Measurements from ENCODE around the gene OPCML. TPM values are rescaled to one million over a fixed set of nuclear protein-coding genes. Genes with fewer than 3 reads are reported as not detected.

Gene OPCML
- total RNA-seq, 2 experiments from 2014 or later, result not detected

- DNase-seq (no peak), ATAC-seq (ENCODE audit: low read depth) (no peak)
- Mint-ChIP-seq H3K4me3 (no peak overlapping the region), H3K4me1 (no peaks in the 10 kb centered on the region), H3K36me3 (no peaks in the 10 kb centered on the region), H3K27ac (no peak overlapping the region), H3K9me3 (no peaks in the 10 kb centered on the region), H3K27me3 (peaks cover 3% of the 10 kb centered on the region)
- POLR2A ChIA-PET, result no interaction called here
These were observed 375.1 kb downstream of the OPCML start for GRCh38 chr11:133156986-133157745.

GRCh38 chr11:133154781-133155180 is 377.5 kb downstream of the OPCML start:
- Mint-ChIP-seq H3K36me3 (no peaks in the 10 kb centered on the region), H3K4me3 (no peak overlapping the region), H3K27me3 (peaks cover 3% of the 10 kb centered on the region), H3K4me1 (no peaks in the 10 kb centered on the region), H3K27ac (no peak overlapping the region), H3K9me3 (no peaks in the 10 kb centered on the region)
- DNase-seq (no peak), ATAC-seq (ENCODE audit: low read depth) (no peak)
- POLR2A ChIA-PET, result no interaction called here

- POLR2A ChIA-PET, result no interaction called here
- no peak for ATAC-seq (ENCODE audit: low read depth)
- peaks cover 3% of the 10 kb centered on the region for H3K27me3 Mint-ChIP-seq
- H3K27ac Mint-ChIP-seq, result no peak overlapping the region
- no peak for DNase-seq
- no peaks in the 10 kb centered on the region for H3K36me3 Mint-ChIP-seq
- H3K4me1 Mint-ChIP-seq, result no peaks in the 10 kb centered on the region
- H3K9me3 Mint-ChIP-seq, result no peaks in the 10 kb centered on the region
- H3K4me3 Mint-ChIP-seq, result no peak overlapping the region
These were observed 378.2 kb downstream of the OPCML start for GRCh38 chr11:133154076-133154475.

GRCh38 chr11:133153031-133153430 is 379.3 kb downstream of the OPCML start:
- Mint-ChIP-seq H3K36me3 (no peaks in the 10 kb centered on the region), H3K27ac (no peak overlapping the region), H3K4me1 (no peaks in the 10 kb centered on the region), H3K9me3 (no peaks in the 10 kb centered on the region), H3K27me3 (peaks cover 3% of the 10 kb centered on the region), H3K4me3 (no peak overlapping the region)
- POLR2A ChIA-PET, result no interaction called here
- DNase-seq, result no peak
- ATAC-seq (ENCODE audit: low read depth), result no peak

- Mint-ChIP-seq H3K4me1 (no peaks in the 10 kb centered on the region), H3K27ac (no peak overlapping the region), H3K27me3 (no peaks in the 10 kb centered on the region), H3K4me3 (no peak overlapping the region), H3K36me3 (no peaks in the 10 kb centered on the region), H3K9me3 (no peaks in the 10 kb centered on the region)
- ATAC-seq (ENCODE audit: low read depth) (no peak), DNase-seq (no peak)
- POLR2A ChIA-PET, result no interaction called here
These were observed 382.6 kb downstream of the OPCML start for GRCh38 chr11:133149698-133150097.

GRCh38 chr11:133147625-133148024 is 384.7 kb downstream of the OPCML start:
- Mint-ChIP-seq H3K4me1 (no peaks in the 10 kb centered on the region), H3K9me3 (no peaks in the 10 kb centered on the region), H3K36me3 (no peaks in the 10 kb centered on the region), H3K27ac (no peak overlapping the region), H3K27me3 (no peaks in the 10 kb centered on the region), H3K4me3 (no peak overlapping the region)
- POLR2A ChIA-PET, result no interaction called here
- no peak for ATAC-seq (ENCODE audit: low read depth)
- DNase-seq, result no peak

- POLR2A ChIA-PET, result no interaction called here
- Mint-ChIP-seq H3K36me3 (no peaks in the 10 kb centered on the region), H3K4me1 (no peaks in the 10 kb centered on the region), H3K9me3 (no peaks in the 10 kb centered on the region), H3K4me3 (no peak overlapping the region), H3K27ac (no peak overlapping the region), H3K27me3 (no peaks in the 10 kb centered on the region)
- no peak for ATAC-seq (ENCODE audit: low read depth)
- DNase-seq, result no peak
These were observed 385.5 kb downstream of the OPCML start for GRCh38 chr11:133146697-133147306.

GRCh38 chr11:133137939-133138338 is 394.4 kb downstream of the OPCML start:
- H3K27me3 Mint-ChIP-seq, result peaks cover 2% of the 10 kb centered on the region

GRCh38 chr11:133137270-133137669 is 395.0 kb downstream of the OPCML start:
- H3K4me1 Mint-ChIP-seq, result no peaks in the 10 kb centered on the region
- H3K4me3 Mint-ChIP-seq, result no peak overlapping the region
- no peak for ATAC-seq (ENCODE audit: low read depth)
- no peak overlapping the region for H3K27ac Mint-ChIP-seq
- POLR2A ChIA-PET, result no interaction called here
- H3K36me3 Mint-ChIP-seq, result no peaks in the 10 kb centered on the region
- H3K9me3 Mint-ChIP-seq, result no peaks in the 10 kb centered on the region
- H3K27me3 Mint-ChIP-seq, result peaks cover 2% of the 10 kb centered on the region
- DNase-seq, result no peak

More at GRCh38 chr11:133137939-133138338, 394.4 kb downstream of the OPCML start:
- Mint-ChIP-seq H3K9me3 (no peaks in the 10 kb centered on the region), H3K27ac (no peak overlapping the region), H3K36me3 (no peaks in the 10 kb centered on the region), H3K4me3 (no peak overlapping the region), H3K4me1 (no peaks in the 10 kb centered on the region)
- POLR2A ChIA-PET, result no interaction called here
- DNase-seq (no peak), ATAC-seq (ENCODE audit: low read depth) (no peak)

- H3K4me1 Mint-ChIP-seq, result no peaks in the 10 kb centered on the region
- H3K36me3 Mint-ChIP-seq, result no peaks in the 10 kb centered on the region
- H3K27me3 Mint-ChIP-seq, result peaks cover 2% of the 10 kb centered on the region
- no peak overlapping the region for H3K27ac Mint-ChIP-seq
- no peak for ATAC-seq (ENCODE audit: low read depth)
- H3K4me3 Mint-ChIP-seq, result no peak overlapping the region
- no peaks in the 10 kb centered on the region for H3K9me3 Mint-ChIP-seq
- POLR2A ChIA-PET, result no interaction called here
- no peak for DNase-seq
These were observed 395.9 kb downstream of the OPCML start for GRCh38 chr11:133136376-133136775.

GRCh38 chr11:133134314-133135173 is 397.8 kb downstream of the OPCML start:
- no peak overlapping the region for H3K4me3 Mint-ChIP-seq
- peak; percentile 58 for ATAC-seq (ENCODE audit: low read depth)

GRCh38 chr11:133133606-133134005 is 398.7 kb downstream of the OPCML start:
- no peak overlapping the region for H3K27ac Mint-ChIP-seq
- H3K4me1 Mint-ChIP-seq, result no peaks in the 10 kb centered on the region

More at GRCh38 chr11:133134314-133135173, 397.8 kb downstream of the OPCML start:
- Mint-ChIP-seq H3K27ac (no peak overlapping the region), H3K27me3 (peaks cover 2% of the 10 kb centered on the region), H3K36me3 (no peaks in the 10 kb centered on the region), H3K4me1 (no peaks in the 10 kb centered on the region), H3K9me3 (no peaks in the 10 kb centered on the region)
- POLR2A ChIA-PET, result interaction anchor here (0.9 kb wide), 1 partner anchor 700 kb away, joined by 4 read pairs; no protein-coding TSS in a partner anchor
- peak; percentile 52 for DNase-seq

GRCh38 chr11:133133050-133133449 is 399.3 kb downstream of the OPCML start:
- no peaks in the 10 kb centered on the region for H3K9me3 Mint-ChIP-seq
- H3K4me1 Mint-ChIP-seq, result no peaks in the 10 kb centered on the region
- H3K27me3 Mint-ChIP-seq, result peaks cover 5% of the 10 kb centered on the region
- H3K36me3 Mint-ChIP-seq, result no peaks in the 10 kb centered on the region
- no peak overlapping the region for H3K27ac Mint-ChIP-seq
- POLR2A ChIA-PET, result no interaction called here
- no peak overlapping the region for H3K4me3 Mint-ChIP-seq
- DNase-seq, result no peak
- ATAC-seq (ENCODE audit: low read depth), result no peak

More at GRCh38 chr11:133133606-133134005, 398.7 kb downstream of the OPCML start:
- Mint-ChIP-seq H3K36me3 (no peaks in the 10 kb centered on the region), H3K27me3 (peaks cover 5% of the 10 kb centered on the region), H3K9me3 (no peaks in the 10 kb centered on the region), H3K4me3 (no peak overlapping the region)
- POLR2A ChIA-PET, result no interaction called here
- ATAC-seq (ENCODE audit: low read depth), result no peak
- DNase-seq, result no peak
